Neural crest cell (in vitro differentiated cells): Measurements from ENCODE around the gene ZNF398. TPM values are rescaled to one million over a fixed set of nuclear protein-coding genes. Genes with fewer than 3 reads are reported as not detected.

Experiments used
- DNase-seq: peaks from one replicate; pipeline ENCODE4 v3.0.0; 2021; ENCODE audit warnings: low read depth, mixed read lengths, low spot score
- H3K27ac Mint-ChIP-seq: one replicate; pipeline ENCODE4 v1.8.0; 2021; ENCODE audit warnings: mild to moderate bottlenecking, mixed read lengths; ENCODE audit not compliant: unreplicated experiment
- H3K27me3 Mint-ChIP-seq: 2 replicates; pipeline ENCODE4 v1.8.0; 2021; ENCODE audit warnings: low read depth, mild to moderate bottlenecking, mixed read lengths
- H3K36me3 Mint-ChIP-seq: 2 replicates; pipeline ENCODE4 v1.8.0; 2021; ENCODE audit warnings: low read depth, mild to moderate bottlenecking, mixed read lengths
- H3K4me1 Mint-ChIP-seq: 2 replicates; pipeline ENCODE4 v1.8.0; 2021; ENCODE audit warnings: mixed read lengths
- H3K4me3 Mint-ChIP-seq: one replicate; pipeline ENCODE4 v1.8.0; 2021; ENCODE audit warnings: mild to moderate bottlenecking, mixed read lengths
- H3K9me3 Mint-ChIP-seq: 2 replicates; pipeline ENCODE4 v1.8.0; 2021; ENCODE audit warnings: mixed read lengths
- total RNA-seq: library from RNA; stranded (reverse); gene quantifications from 2 replicates; pipeline ENCODE4 v1.2.1, GENCODE V29; 2021
- TF ChIP-seq, protein P1 (sequence below): fragments of 200-600 bp; sonication (generic); conservative IDR thresholded peaks from 2 replicates; pipeline ENCODE4 v1.5.0; 2021; ENCODE audit warnings: antibody characterized with exemption, mild to moderate bottlenecking

Gene ZNF398
- total RNA-seq, 1 donor from 2014 or later: 19.6 TPM

DNA sequence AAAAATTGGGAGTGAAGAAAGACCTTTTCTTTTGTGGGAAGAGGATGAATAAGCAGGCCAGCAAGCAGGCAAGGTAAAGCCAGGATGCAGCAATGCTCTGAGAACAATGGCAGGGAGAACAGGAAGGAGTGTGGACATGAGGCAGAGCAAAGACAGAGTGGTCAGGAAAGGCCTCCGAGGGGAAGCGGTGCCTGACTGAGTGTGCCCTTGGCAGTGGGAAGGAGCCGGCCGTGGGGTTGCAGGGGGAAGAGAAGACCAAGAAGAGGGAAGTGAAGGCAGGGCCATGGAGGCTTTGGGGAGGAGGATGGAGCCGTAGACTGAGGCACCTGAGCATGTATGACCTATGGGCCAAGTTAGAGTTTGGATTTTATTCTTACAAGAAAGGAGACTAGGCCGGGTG, 70.3 kb downstream of the ZNF398 start:
- no peak overlapping the region for H3K4me3 Mint-ChIP-seq
- DNase-seq: no peak
- no peaks in the 10 kb centered on the region for H3K4me1 Mint-ChIP-seq
- no peaks in the 10 kb centered on the region for H3K27me3 Mint-ChIP-seq
- H3K27ac Mint-ChIP-seq: no peak overlapping the region
- H3K36me3 Mint-ChIP-seq: peaks cover 20% of the 10 kb centered on the region
- H3K9me3 Mint-ChIP-seq: no peaks in the 10 kb centered on the region
- TF ChIP-seq, protein P1, sequence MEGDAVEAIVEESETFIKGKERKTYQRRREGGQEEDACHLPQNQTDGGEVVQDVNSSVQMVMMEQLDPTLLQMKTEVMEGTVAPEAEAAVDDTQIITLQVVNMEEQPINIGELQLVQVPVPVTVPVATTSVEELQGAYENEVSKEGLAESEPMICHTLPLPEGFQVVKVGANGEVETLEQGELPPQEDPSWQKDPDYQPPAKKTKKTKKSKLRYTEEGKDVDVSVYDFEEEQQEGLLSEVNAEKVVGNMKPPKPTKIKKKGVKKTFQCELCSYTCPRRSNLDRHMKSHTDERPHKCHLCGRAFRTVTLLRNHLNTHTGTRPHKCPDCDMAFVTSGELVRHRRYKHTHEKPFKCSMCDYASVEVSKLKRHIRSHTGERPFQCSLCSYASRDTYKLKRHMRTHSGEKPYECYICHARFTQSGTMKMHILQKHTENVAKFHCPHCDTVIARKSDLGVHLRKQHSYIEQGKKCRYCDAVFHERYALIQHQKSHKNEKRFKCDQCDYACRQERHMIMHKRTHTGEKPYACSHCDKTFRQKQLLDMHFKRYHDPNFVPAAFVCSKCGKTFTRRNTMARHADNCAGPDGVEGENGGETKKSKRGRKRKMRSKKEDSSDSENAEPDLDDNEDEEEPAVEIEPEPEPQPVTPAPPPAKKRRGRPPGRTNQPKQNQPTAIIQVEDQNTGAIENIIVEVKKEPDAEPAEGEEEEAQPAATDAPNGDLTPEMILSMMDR: no peak

DNA sequence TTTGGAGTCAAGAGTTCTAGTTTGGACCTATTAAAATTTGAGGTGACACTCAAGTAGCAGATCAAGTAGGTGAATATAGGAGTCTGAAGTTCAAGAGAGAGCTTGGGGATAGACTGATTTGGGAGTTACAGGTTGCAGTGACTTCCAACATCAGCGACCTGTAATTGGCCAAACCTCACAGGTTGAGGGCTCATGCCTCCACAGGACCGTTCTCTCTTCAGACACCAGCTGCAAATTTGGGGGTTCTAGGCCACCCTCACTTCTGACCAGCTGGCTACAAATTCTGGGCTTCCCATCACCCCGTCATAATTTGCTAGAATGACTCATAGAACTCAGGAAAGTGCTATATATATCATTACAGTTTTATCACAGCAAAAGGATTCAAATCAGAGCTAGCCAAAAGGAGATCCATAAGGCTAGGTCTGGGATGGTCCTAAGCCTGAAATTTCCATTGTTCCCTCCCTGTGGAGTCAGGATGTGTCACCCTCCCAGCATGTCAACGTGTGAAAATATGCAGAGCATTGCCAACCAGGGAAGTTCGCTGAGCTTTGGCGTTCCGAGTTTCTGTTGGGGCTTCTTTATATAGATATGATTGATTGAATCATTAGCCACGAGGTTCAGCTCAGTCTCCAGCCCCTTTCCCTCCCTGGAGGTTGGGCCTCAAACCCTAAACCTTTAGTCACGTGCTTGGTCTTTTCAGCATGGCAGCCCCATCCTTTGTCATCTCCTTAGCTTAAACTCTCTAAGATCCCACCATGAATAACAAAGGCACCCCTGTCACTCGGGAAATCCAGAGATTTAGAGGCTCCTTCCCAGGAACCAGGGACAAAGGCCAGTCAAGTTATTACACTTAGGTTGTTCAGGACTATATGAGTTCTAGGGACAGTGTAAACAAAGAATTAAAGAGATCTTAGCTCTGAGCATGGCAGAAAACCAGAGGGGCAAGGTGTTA, 71.5 kb downstream of the ZNF398 start:
- H3K4me1 Mint-ChIP-seq: no peaks in the 10 kb centered on the region
- no peaks in the 10 kb centered on the region for H3K9me3 Mint-ChIP-seq
- peaks cover 18% of the 10 kb centered on the region for H3K36me3 Mint-ChIP-seq
- no peaks in the 10 kb centered on the region for H3K27me3 Mint-ChIP-seq
- DNase-seq: no peak
- H3K27ac Mint-ChIP-seq: peak overlapping the region; percentile 79
- TF ChIP-seq, protein P1: no peak
- H3K4me3 Mint-ChIP-seq: no peak overlapping the region

DNA sequence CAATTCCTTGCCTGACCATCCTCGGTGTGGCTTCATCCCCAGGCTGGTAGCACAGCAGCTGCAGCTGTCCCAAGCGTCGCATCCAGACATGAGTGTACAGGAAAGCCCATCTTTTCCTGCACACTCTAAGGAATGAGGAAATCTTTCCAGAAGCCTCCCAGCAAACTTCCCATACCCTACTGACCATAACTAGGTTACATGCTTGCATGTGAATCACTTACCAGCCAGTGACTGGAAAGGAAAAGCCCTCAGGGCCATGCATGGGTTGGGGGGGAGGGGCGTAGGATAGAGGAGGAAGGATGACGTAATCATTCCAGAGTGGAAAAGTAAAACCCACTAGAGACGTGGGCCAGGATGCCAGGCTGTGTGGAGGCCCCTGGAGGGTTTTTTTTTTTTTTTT, 73.3 kb downstream of the ZNF398 start:
- H3K27me3 Mint-ChIP-seq: no peaks in the 10 kb centered on the region
- no peak overlapping the region for H3K4me3 Mint-ChIP-seq
- peaks cover 14% of the 10 kb centered on the region for H3K36me3 Mint-ChIP-seq
- H3K27ac Mint-ChIP-seq: no peak overlapping the region
- DNase-seq: no peak
- no peaks in the 10 kb centered on the region for H3K9me3 Mint-ChIP-seq
- H3K4me1 Mint-ChIP-seq: no peaks in the 10 kb centered on the region
- TF ChIP-seq, protein P1: no peak

DNA sequence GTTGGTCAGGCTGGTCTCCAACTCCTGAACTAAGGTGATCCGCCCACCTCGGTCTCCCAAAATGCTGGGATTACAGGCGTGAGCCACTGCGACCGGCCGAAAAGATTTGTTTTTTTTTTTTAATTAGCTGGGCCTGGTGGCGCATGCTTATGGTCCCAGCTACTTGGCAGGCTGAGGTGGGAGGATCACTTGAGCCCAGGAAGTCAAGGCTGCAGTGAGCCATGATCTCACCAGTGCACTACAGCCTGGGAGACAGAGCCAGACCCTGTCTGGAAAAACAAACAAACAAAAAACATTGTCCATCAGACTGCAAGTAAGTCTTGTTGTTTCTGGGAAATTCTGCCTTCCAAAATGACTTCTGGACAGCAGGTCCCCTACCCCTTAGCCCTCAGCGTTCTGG, 75.9 kb downstream of the ZNF398 start:
- Mint-ChIP-seq H3K36me3 (peaks cover 16% of the 10 kb centered on the region), H3K4me1 (no peaks in the 10 kb centered on the region), H3K4me3 (no peak overlapping the region), H3K27me3 (no peaks in the 10 kb centered on the region), H3K27ac (no peak overlapping the region), H3K9me3 (no peaks in the 10 kb centered on the region)
- TF ChIP-seq, protein P1: no peak
- DNase-seq: no peak

DNA sequence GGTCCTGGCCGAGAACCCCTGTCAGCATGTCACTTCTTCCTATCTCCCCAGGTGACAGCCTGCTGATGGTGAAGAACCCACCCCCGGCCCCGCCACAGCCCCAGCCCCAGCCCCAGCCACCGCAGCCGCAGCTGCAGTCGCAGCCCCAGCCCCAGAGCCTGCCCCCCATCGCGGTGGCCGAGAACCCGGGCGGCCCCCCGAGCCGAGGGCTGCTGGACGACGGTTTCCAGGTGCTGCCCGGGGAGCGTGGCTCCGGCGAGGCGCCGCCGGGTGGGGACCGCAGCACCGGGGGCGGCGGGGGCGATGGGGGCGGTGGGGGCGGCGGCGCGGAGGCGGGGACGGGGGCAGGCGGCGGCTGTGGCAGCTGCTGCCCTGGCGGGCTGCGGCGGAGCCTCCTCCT, 76.5 kb downstream of the ZNF398 start:
- no peak for DNase-seq
- no peaks in the 10 kb centered on the region for H3K9me3 Mint-ChIP-seq
- no peak overlapping the region for H3K4me3 Mint-ChIP-seq
- peaks cover under 1% of the 10 kb centered on the region for H3K27me3 Mint-ChIP-seq
- TF ChIP-seq, protein P1: no peak
- no peaks in the 10 kb centered on the region for H3K4me1 Mint-ChIP-seq
- peaks cover 16% of the 10 kb centered on the region for H3K36me3 Mint-ChIP-seq
- no peak overlapping the region for H3K27ac Mint-ChIP-seq
